Measurements from ENCODE around the gene GMFB.

GRCh38 chr14:54481695-54482094, 7.1 kb downstream of the GMFB start:
- TF ChIP-seq POLR2AphosphoS5 (IDR thresholded peaks at IDR 0.05; ENCODE audit: insufficient read depth in 1 of 2, low read depth in 1 of 2) (no peak), CTCF (IDR thresholded peaks at IDR 0.05) (no peak), POLR2A (IDR thresholded peaks at IDR 0.05) (no peak)

Data from vagina (tissue), 2 donors.